Measurements from ENCODE around the gene TFE3. TPM values are rescaled to one million over a fixed set of nuclear protein-coding genes. Genes with fewer than 3 reads are reported as not detected.

The TFE3 gene
- total and polyA plus RNA-seq, 2 donors (not counting 3 experiments of a cell fraction or from before 2014, with no cell fraction given), result 22.3 to 37.1 TPM

GRCh38 chrX:49003696-49004095 is 39.5 kb downstream of the TFE3 start:
- H3K4me1 ChIP-seq (ENCODE audit: control insufficient read depth, extremely low read depth, insufficient read depth, low read length), result no peaks in the 10 kb centered on the region
- CTCF ChIA-PET, result no interaction called here

More at GRCh38 chrX:49003696-49004095, 39.5 kb downstream of the TFE3 start:
- no TSS peak for BruUV-seq (replicated peaks)
- H3K27ac ChIP-seq (ENCODE audit: insufficient read depth, low read depth, low read length), result no peak overlapping the region
- no peaks in the 10 kb centered on the region for H4K20me1 ChIP-seq (replicated peaks; ENCODE audit: control insufficient read depth, extremely low read depth, insufficient read depth, low read length)
- H3K4me3 ChIP-seq (replicated peaks in 1 of 3; ENCODE audit: insufficient read depth in 1 of 3, low read depth in 1 of 3, low read length in 3 of 3), result no peak overlapping the region
- dilution Hi-C loops (cut with MboI; ENCODE audit: extremely low pct_ligation_motif_present, low sequenced_read_pairs) (no loop called here), intact Hi-C loops (cut with micrococcal nuclease) (no loop called here)
- no peak overlapping the region for H3K4me2 ChIP-seq (ENCODE audit: insufficient read depth, low read length)
- POLR2A ChIA-PET, result no interaction called here
- H2AFZ ChIP-seq (ENCODE audit: low read depth, low read length), result no peak overlapping the region
- FAIRE-seq (no peak), DNase-seq (ENCODE audit: low read depth, low spot score) (no peak)
- TF ChIP-seq CTCF (IDR thresholded peaks at IDR 0.05; ENCODE audit: extremely low read depth in 1 of 2, insufficient read depth in 1 of 2, low read depth in 1 of 2, low read length in 2 of 2) (no peak), MAX (IDR thresholded peaks at IDR 0.05; ENCODE audit: insufficient read depth, insufficient read length) (no peak), MYC (IDR thresholded peaks at IDR 0.05; ENCODE audit: low read depth, low read length) (no peak), GATA2 (IDR thresholded peaks at IDR 0.05; ENCODE audit: insufficient read depth, insufficient read length, low read depth, low read length) (no peak), POLR2AphosphoS5 (IDR thresholded peaks at IDR 0.05; ENCODE audit: insufficient read depth, low read depth, low read length) (no peak), JUN (IDR thresholded peaks at IDR 0.05; ENCODE audit: borderline replicate concordance, insufficient read depth, insufficient read length, low read depth) (no peak), FOS (IDR thresholded peaks at IDR 0.05; ENCODE audit: borderline replicate concordance, insufficient read depth, low read length) (no peak), POLR2A (IDR thresholded peaks at IDR 0.05; ENCODE audit: low read depth, low read length) (no peak), EZH2 (IDR thresholded peaks at IDR 0.05; ENCODE audit: borderline replicate concordance, low read depth, low read length, severe bottlenecking) (no peak)
- no peaks in the 10 kb centered on the region for H3K27me3 ChIP-seq (ENCODE audit: control insufficient read depth in 2 of 2, insufficient read depth in 2 of 2, low read length in 2 of 2)
- H3K9me3 ChIP-seq (replicated peaks; ENCODE audit: control insufficient read depth, insufficient read depth, low read length), result no peaks in the 10 kb centered on the region
- no peaks in the 10 kb centered on the region for H3K9me1 ChIP-seq (replicated peaks; ENCODE audit: control insufficient read depth, extremely low read depth, insufficient read depth, low read length)
- peaks cover 8% of the 10 kb centered on the region for H3K79me2 ChIP-seq (ENCODE audit: control insufficient read depth, insufficient read depth, low read length)
- H3K9ac ChIP-seq (replicated peaks; ENCODE audit: extremely low read depth, insufficient read depth, low read length), result no peak overlapping the region
- peaks cover 0 to 5% of the 10 kb centered on the region in 2 experiments for H3K36me3 ChIP-seq (ENCODE audit: control insufficient read depth in 2 of 2, extremely low read depth in 1 of 2, insufficient read depth in 2 of 2, low read length in 2 of 2)
